SU-DHL-6 (cell line): ENCODE results near the gene NEURL4.

ENCODE experiments used
- H2AFZ ChIP-seq: fragments of 200-600 bp; sonication (generic); 2 replicates; pipeline ENCODE4 v1.6.1; 2014; ENCODE audit warnings: low read depth, mild to moderate bottlenecking, moderate library complexity, mixed read lengths, antibody characterized with exemption, low read length; ENCODE audit not compliant: severe bottlenecking
- H3F3A ChIP-seq: fragments of 200-600 bp; shearing (Covaris generic); 2 replicates; pipeline ENCODE4 v1.6.0; 2016; ENCODE audit warnings: antibody characterized with exemption, mild to moderate bottlenecking; ENCODE audit not compliant: insufficient read depth
- H3K27ac ChIP-seq: fragments of 200-600 bp; sonication (generic); 2 replicates; pipeline ENCODE4 v1.5.1; 2016; ENCODE audit warnings: low read depth, mild to moderate bottlenecking, low read length, moderate library complexity, mixed read lengths
- H3K27me3 ChIP-seq: fragments of 200-600 bp; sonication (generic), shearing (Covaris generic); 2 replicates; pipeline ENCODE4 v1.6.0; 2014; ENCODE audit warnings: mild to moderate bottlenecking, low read length
- H3K36me3 ChIP-seq: fragments of 200-600 bp; sonication (generic); 2 replicates; pipeline ENCODE4 v1.6.1; 2014; ENCODE audit warnings: mild to moderate bottlenecking, low read length, mixed read lengths
- H3K4me2 ChIP-seq: fragments of 300-600, 200-600 bp; shearing (Covaris generic), sonication (generic); 2 replicates; pipeline ENCODE4 v1.6.0; 2014; ENCODE audit warnings: low read length, low read depth, mild to moderate bottlenecking; ENCODE audit not compliant: poor library complexity, severe bottlenecking
- H3K4me3 ChIP-seq: fragments of 200-600 bp; sonication (generic); 2 replicates; pipeline ENCODE4 v1.5.1; 2014; ENCODE audit warnings: antibody characterized with exemption, low read length, mild to moderate bottlenecking, mixed read lengths; ENCODE audit not compliant: insufficient read depth, poor library complexity, severe bottlenecking
- H3K79me2 ChIP-seq: fragments of 200-600 bp; sonication (generic); 2 replicates; pipeline ENCODE4 v1.6.1; 2014; ENCODE audit warnings: mild to moderate bottlenecking, low read length, moderate library complexity; ENCODE audit not compliant: insufficient read depth
- H3K9ac ChIP-seq: fragments of 200-600 bp; sonication (generic); 2 replicates; pipeline ENCODE4 v1.7.0; 2014; ENCODE audit warnings: mild to moderate bottlenecking, low read length
- H3K9me2 ChIP-seq: fragments of 200-600 bp; sonication (generic); replicated peaks from 2 replicates; pipeline ENCODE4 v1.6.1; 2014; ENCODE audit warnings: low read length; ENCODE audit not compliant: insufficient read depth
- H3K9me3 ChIP-seq: fragments of 200-600 bp; sonication (generic); 2 replicates; pipeline ENCODE4 v1.6.1; 2014; ENCODE audit warnings: low read length, mixed read lengths; ENCODE audit not compliant: insufficient read depth
- H4K20me1 ChIP-seq: fragments of 200-600 bp; sonication (generic); 2 replicates; pipeline ENCODE4 v1.6.1; 2014; ENCODE audit warnings: low read depth, mild to moderate bottlenecking, antibody characterized with exemption, low read length, moderate library complexity, mixed read lengths
- CTCF ChIP-seq: fragments of 200-600 bp; sonication (generic); IDR thresholded peaks from one replicate; pipeline ENCODE4 v1.5.1; 2017; ENCODE audit warnings: antibody characterized with exemption, mild to moderate bottlenecking, low read length, moderate library complexity; ENCODE audit not compliant: insufficient read depth, poor library complexity, severe bottlenecking
- EZH2phosphoT487 ChIP-seq: fragments of 200-600 bp; sonication (generic), shearing (Covaris generic); conservative IDR thresholded peaks from 2 replicates; pipeline ENCODE4 v1.6.1; 2018; ENCODE audit warnings: mild to moderate bottlenecking, antibody characterized with exemption, low read length, moderate library complexity, mixed read lengths

The NEURL4 gene

GRCh38 chr17:7280519-7281073 is 48.5 kb downstream of the NEURL4 start:
- no peaks in the 10 kb centered on the region for H3K27me3 ChIP-seq
- no peak overlapping the region for H3K4me3 ChIP-seq
- peak overlapping the region; percentile 54 for H3K4me2 ChIP-seq
- no peak overlapping the region for H3K27ac ChIP-seq
- no peaks in the 10 kb centered on the region for H4K20me1 ChIP-seq
- H3F3A ChIP-seq = peaks cover 4% of the 10 kb centered on the region; the same call in 1 of the 2 replicates
- H3K36me3 ChIP-seq = no peaks in the 10 kb centered on the region
- TF ChIP-seq EZH2phosphoT487 (no peak; the same call in 1 of the 2 replicates), CTCF (no peak)
- H3K79me2 ChIP-seq = no peaks in the 10 kb centered on the region
- no peak overlapping the region for H3K9ac ChIP-seq
- no peak overlapping the region for H2AFZ ChIP-seq
- H3K9me3 ChIP-seq = no peaks in the 10 kb centered on the region
- H3K9me2 ChIP-seq = no peaks in the 10 kb centered on the region

GRCh38 chr17:7279448-7279847 is 49.7 kb downstream of the NEURL4 start:
- Histone ChIP-seq H3K4me2 (no peak overlapping the region), H3K27ac (no peak overlapping the region), H3K27me3 (no peaks in the 10 kb centered on the region), H3K9ac (no peak overlapping the region), H4K20me1 (no peaks in the 10 kb centered on the region), H3K79me2 (no peaks in the 10 kb centered on the region), H3F3A (peaks cover 4% of the 10 kb centered on the region; the same call in 1 of the 2 replicates), H3K4me3 (no peak overlapping the region), H3K9me2 (no peaks in the 10 kb centered on the region), H2AFZ (no peak overlapping the region), H3K36me3 (no peaks in the 10 kb centered on the region), H3K9me3 (no peaks in the 10 kb centered on the region)
- TF ChIP-seq CTCF (no peak), EZH2phosphoT487 (no peak)

- Histone ChIP-seq H3K4me2 (no peak overlapping the region), H3K27me3 (no peaks in the 10 kb centered on the region), H3K79me2 (no peaks in the 10 kb centered on the region), H2AFZ (no peak overlapping the region), H4K20me1 (no peaks in the 10 kb centered on the region), H3K36me3 (no peaks in the 10 kb centered on the region), H3K9ac (no peak overlapping the region), H3K9me3 (no peaks in the 10 kb centered on the region), H3F3A (no peaks in the 10 kb centered on the region), H3K4me3 (no peak overlapping the region), H3K9me2 (no peaks in the 10 kb centered on the region), H3K27ac (no peak overlapping the region)
- TF ChIP-seq EZH2phosphoT487 (no peak), CTCF (no peak)
These were observed 62.4 kb downstream of the NEURL4 start for GRCh38 chr17:7266784-7267183.
